GM12878 (cell line): ENCODE results near the gene ERMARD. TPM values are rescaled to one million over a fixed set of nuclear protein-coding genes. Genes with fewer than 3 reads are reported as not detected.

ENCODE experiments used
- CBFB ChIP-seq: IDR thresholded peaks from 2 replicates; pipeline ENCODE4 v1.6.1; 2016; ENCODE audit warnings: antibody characterized with exemption, low read depth
- IRF4 ChIP-seq: IDR thresholded peaks from 2 replicates; pipeline ENCODE4 v1.6.1; 2011; ENCODE audit warnings: low read depth, low read length
- NFXL1 ChIP-seq: fragments of 450-650 bp; IDR thresholded peaks from 2 replicates; pipeline ENCODE4 v1.6.1; 2017; ENCODE audit warnings: antibody characterized with exemption, mild to moderate bottlenecking, borderline replicate concordance
- POLR2A ChIP-seq: IDR thresholded peaks from 2 replicates; pipeline ENCODE4 v1.6.1; 2011; ENCODE audit warnings: low read depth, mild to moderate bottlenecking, low read length
- SIX5 ChIP-seq: IDR thresholded peaks from 2 replicates; pipeline ENCODE4 v1.6.1; 2011; ENCODE audit warnings: mild to moderate bottlenecking, low read depth, low read length, moderate library complexity; ENCODE audit not compliant: severe bottlenecking
- TAF1 ChIP-seq: IDR thresholded peaks from 2 replicates; pipeline ENCODE4 v1.6.1; 2011; ENCODE audit warnings: mild to moderate bottlenecking, low read depth, low read length, borderline replicate concordance
- ZZZ3 ChIP-seq: IDR thresholded peaks from 2 replicates; pipeline ENCODE4 v1.6.1; 2011; ENCODE audit warnings: low read depth; ENCODE audit not compliant: control insufficient read depth, insufficient read length
- polyA plus RNA-seq, 11 experiments: library from polyadenylated mRNA; depleted of rRNA in 4 of 11; unstranded in 6 of 11; stranded (reverse) in 5 of 11; fragments of >200 nt; fragmentation: Nextera tagmentation in 4 of 11; fragmentation: Illumina TruSeq in 1 of 11; extraction: Ambion mirVana in 4 of 11; extraction: Trizol in 1 of 11; gene quantifications; 1 replicate in 1 of 11; 2 replicates in 10 of 11; pipeline versions ENCODE4 v1.2.1 to v1.2.3, GENCODE V29; 2011 to 2016; ENCODE audit warnings: inconsistent platforms in 2 of 11, missing spikeins in 2 of 11, low read depth in 1 of 11
- total RNA-seq, 4 experiments: library from RNA; depleted of rRNA in 3 of 4; stranded (reverse); fragments of >200 nt in 3 of 4; fragmentation: Illumina TruSeq in 1 of 4; extraction: Trizol in 1 of 4; gene quantifications; 2 replicates each; pipeline versions ENCODE4 v1.2.1 to v1.2.3, GENCODE V29; 2013 to 2021
- TF ChIP-seq, protein P1 (sequence below): fragments of 450-650 bp; formaldehyde crosslinking; IDR thresholded peaks from 2 replicates; pipeline ENCODE4 v1.4.0; 2020; ENCODE audit warnings: mild to moderate bottlenecking, moderate library complexity
- TF ChIP-seq, protein P2 (sequence below): fragments of 450-650 bp; IDR thresholded peaks from 2 replicates; pipeline ENCODE4 v1.6.1; 2017; ENCODE audit warnings: mild to moderate bottlenecking

The ERMARD gene
- total and polyA plus RNA-seq, 10 of the 15 experiments (the other 5 are each of a cell fraction or from before 2014, with no cell fraction given): 24.4 to 63.3 (median 34.1) TPM

DNA sequence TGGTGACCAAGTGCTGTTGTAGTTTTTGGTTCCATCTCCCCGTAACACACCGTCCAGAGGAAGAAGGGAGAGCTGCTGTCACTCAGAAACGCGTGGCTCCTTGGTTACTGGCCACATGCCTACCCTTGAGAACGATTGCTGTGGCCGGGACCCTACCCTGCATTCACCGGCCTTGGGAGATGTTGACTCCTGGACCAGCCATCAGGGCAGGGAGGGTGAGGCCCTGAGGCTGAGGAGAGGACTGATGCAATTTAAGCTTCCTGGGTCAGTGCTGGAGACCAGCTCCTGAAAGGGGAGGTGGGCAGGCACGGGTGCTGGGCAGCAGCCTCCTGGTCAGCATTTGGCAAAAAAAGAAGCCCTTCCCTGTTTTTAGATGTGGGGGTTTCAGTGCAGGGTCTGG lies 31.5 kb downstream of the ERMARD start (continued):
- TF ChIP-seq, protein P1, sequence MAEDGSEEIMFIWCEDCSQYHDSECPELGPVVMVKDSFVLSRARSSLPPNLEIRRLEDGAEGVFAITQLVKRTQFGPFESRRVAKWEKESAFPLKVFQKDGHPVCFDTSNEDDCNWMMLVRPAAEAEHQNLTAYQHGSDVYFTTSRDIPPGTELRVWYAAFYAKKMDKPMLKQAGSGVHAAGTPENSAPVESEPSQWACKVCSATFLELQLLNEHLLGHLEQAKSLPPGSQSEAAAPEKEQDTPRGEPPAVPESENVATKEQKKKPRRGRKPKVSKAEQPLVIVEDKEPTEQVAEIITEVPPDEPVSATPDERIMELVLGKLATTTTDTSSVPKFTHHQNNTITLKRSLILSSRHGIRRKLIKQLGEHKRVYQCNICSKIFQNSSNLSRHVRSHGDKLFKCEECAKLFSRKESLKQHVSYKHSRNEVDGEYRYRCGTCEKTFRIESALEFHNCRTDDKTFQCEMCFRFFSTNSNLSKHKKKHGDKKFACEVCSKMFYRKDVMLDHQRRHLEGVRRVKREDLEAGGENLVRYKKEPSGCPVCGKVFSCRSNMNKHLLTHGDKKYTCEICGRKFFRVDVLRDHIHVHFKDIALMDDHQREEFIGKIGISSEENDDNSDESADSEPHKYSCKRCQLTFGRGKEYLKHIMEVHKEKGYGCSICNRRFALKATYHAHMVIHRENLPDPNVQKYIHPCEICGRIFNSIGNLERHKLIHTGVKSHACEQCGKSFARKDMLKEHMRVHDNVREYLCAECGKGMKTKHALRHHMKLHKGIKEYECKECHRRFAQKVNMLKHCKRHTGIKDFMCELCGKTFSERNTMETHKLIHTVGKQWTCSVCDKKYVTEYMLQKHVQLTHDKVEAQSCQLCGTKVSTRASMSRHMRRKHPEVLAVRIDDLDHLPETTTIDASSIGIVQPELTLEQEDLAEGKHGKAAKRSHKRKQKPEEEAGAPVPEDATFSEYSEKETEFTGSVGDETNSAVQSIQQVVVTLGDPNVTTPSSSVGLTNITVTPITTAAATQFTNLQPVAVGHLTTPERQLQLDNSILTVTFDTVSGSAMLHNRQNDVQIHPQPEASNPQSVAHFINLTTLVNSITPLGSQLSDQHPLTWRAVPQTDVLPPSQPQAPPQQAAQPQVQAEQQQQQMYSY (CRISPR knock-in tag): no peak
- TF ChIP-seq SIX5 (no peak), IRF4 (no peak), CBFB (no peak), TAF1 (no peak), NFXL1 (no peak), POLR2A (no peak), ZZZ3 (no peak)
- TF ChIP-seq, protein P2, sequence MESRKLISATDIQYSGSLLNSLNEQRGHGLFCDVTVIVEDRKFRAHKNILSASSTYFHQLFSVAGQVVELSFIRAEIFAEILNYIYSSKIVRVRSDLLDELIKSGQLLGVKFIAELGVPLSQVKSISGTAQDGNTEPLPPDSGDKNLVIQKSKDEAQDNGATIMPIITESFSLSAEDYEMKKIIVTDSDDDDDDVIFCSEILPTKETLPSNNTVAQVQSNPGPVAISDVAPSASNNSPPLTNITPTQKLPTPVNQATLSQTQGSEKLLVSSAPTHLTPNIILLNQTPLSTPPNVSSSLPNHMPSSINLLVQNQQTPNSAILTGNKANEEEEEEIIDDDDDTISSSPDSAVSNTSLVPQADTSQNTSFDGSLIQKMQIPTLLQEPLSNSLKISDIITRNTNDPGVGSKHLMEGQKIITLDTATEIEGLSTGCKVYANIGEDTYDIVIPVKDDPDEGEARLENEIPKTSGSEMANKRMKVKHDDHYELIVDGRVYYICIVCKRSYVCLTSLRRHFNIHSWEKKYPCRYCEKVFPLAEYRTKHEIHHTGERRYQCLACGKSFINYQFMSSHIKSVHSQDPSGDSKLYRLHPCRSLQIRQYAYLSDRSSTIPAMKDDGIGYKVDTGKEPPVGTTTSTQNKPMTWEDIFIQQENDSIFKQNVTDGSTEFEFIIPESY: no peak
